ENCODE data around the gene KCNIP4. TPM values are rescaled to one million over a fixed set of nuclear protein-coding genes. Genes with fewer than 3 reads are reported as not detected.
A peak's percentile ranks its signal among the peaks of the same experiment; 100 is the strongest.

KCNIP4 gene
- total and polyA plus RNA-seq, 8 donors = 0.05 TPM; not detected in 7

- no peak for FAIRE-seq
- no peak overlapping the region for H3K4me3 ChIP-seq
- TF ChIP-seq, protein P1, sequence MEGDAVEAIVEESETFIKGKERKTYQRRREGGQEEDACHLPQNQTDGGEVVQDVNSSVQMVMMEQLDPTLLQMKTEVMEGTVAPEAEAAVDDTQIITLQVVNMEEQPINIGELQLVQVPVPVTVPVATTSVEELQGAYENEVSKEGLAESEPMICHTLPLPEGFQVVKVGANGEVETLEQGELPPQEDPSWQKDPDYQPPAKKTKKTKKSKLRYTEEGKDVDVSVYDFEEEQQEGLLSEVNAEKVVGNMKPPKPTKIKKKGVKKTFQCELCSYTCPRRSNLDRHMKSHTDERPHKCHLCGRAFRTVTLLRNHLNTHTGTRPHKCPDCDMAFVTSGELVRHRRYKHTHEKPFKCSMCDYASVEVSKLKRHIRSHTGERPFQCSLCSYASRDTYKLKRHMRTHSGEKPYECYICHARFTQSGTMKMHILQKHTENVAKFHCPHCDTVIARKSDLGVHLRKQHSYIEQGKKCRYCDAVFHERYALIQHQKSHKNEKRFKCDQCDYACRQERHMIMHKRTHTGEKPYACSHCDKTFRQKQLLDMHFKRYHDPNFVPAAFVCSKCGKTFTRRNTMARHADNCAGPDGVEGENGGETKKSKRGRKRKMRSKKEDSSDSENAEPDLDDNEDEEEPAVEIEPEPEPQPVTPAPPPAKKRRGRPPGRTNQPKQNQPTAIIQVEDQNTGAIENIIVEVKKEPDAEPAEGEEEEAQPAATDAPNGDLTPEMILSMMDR (IDR thresholded peaks at IDR 0.05) = no peak
- no peaks in the 10 kb centered on the region for H3K9me3 ChIP-seq
- no peak for ATAC-seq
- intact Hi-C loops (cut with DNase I) = no loop called here
- no peak for DNase-seq
- no peak overlapping the region for H3K27ac ChIP-seq
- H3K4me1 ChIP-seq = no peaks in the 10 kb centered on the region
- WGBS, 2 donors = 42 to 58% methylated on average over 1 of the region's 1 CpG
- H3K27me3 ChIP-seq = no peaks in the 10 kb centered on the region
- H3K36me3 ChIP-seq = no peaks in the 10 kb centered on the region
Observed at GRCh38 chr4:21811565-21811964, 137.0 kb downstream of the KCNIP4 start.

DNA sequence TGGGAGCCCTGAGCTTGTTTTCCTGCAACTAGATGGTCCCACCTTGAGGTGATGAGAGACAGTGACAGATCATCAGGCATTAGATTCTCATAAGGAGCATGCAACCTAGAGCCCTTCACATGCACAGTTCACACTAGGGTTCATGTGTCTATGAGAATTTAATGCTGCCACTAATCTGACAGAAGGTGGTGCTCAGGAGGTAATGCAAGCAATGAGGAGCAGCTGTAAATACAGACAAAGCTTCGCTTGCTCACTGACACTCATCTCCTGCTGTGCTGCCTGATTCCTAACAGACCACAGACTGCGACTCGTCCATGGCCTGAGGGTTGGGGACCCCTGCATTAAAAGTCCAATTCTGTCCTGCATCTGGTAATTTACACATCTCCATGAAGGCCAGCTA is 141.6 kb downstream of the KCNIP4 start:
- ATAC-seq (no peak), DNase-seq (no peak), FAIRE-seq (no peak)
- TF ChIP-seq, protein P1 (IDR thresholded peaks at IDR 0.05) = no peak
- Histone ChIP-seq H3K27ac (no peak overlapping the region), H3K27me3 (no peaks in the 10 kb centered on the region), H3K9me3 (no peaks in the 10 kb centered on the region), H3K4me3 (no peak overlapping the region), H3K4me1 (no peaks in the 10 kb centered on the region), H3K36me3 (no peaks in the 10 kb centered on the region)
- intact Hi-C loops (cut with DNase I) = no loop called here
- 73 to 85% methylated on average over 3 of the region's 3 CpGs for WGBS, 2 donors

DNA sequence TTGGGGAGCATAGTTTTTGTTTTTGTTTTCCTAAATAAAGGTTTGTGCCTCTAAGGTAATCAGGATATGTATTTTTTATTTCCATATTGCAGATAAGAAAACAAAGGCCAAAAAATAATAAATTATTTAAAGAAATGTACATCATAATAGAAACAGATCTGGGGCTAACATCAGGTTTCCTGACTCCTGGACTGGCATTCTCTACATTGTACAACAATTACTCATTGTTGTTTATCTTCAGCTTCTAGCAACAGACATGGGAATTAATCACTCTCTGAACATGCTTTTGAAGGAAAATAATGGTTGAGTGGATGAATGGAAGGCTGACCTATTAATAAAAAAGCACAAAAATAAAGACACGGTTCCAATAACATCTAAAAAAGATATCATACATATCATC is 146.2 kb downstream of the KCNIP4 start:
- intact Hi-C loops (cut with DNase I) = no loop called here
- DNase-seq (no peak), ATAC-seq (peak in 1 of 4 donors; percentile 59), FAIRE-seq (no peak)
- Histone ChIP-seq H3K27ac (no peak overlapping the region), H3K36me3 (no peaks in the 10 kb centered on the region), H3K27me3 (no peaks in the 10 kb centered on the region), H3K9me3 (no peaks in the 10 kb centered on the region), H3K4me3 (no peak overlapping the region), H3K4me1 (no peaks in the 10 kb centered on the region)
- TF ChIP-seq, protein P1 (IDR thresholded peaks at IDR 0.05) = no peak
- 16 to 24% methylated on average over 1 of the region's 1 CpG for WGBS, 2 donors

- Histone ChIP-seq H3K36me3 (no peaks in the 10 kb centered on the region), H3K4me3 (no peak overlapping the region), H3K4me1 (no peaks in the 10 kb centered on the region), H3K27ac (no peak overlapping the region), H3K27me3 (no peaks in the 10 kb centered on the region), H3K9me3 (no peaks in the 10 kb centered on the region)
- DNase-seq (no peak), FAIRE-seq (no peak), ATAC-seq (no peak)
- intact Hi-C loops (cut with DNase I) = no loop called here
- TF ChIP-seq, protein P1 (IDR thresholded peaks at IDR 0.05) = no peak
- WGBS, 2 donors = 87 to 95% methylated on average over 5 of the region's 5 CpGs
Observed at GRCh38 chr4:21801661-21802385, 146.7 kb downstream of the KCNIP4 start.

DNA sequence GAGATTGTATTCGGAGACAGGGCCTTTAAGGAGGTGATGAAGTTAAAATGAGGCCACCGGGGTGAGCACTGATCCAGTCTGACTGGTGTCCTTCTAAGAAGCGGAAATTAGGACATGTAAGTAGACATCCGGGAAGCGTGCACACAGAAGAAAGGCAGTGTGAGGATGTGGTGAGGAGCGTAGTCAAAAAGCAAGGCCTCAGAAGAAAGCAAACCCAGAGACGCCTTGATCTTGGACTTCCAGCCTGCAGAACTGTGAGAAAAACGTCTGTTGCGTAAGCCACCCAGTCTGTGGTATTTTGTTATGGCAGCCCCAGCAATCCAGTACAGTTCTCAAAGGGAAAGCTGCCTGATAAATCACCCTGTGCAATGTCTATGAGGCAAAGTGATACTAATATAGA is 153.5 kb downstream of the KCNIP4 start:
- TF ChIP-seq, protein P1 (IDR thresholded peaks at IDR 0.05) = no peak
- no peaks in the 10 kb centered on the region for H3K36me3 ChIP-seq
- no peaks in the 10 kb centered on the region for H3K27me3 ChIP-seq
- ATAC-seq (no peak), DNase-seq (no peak), FAIRE-seq (no peak)
- WGBS, 2 donors = 79 to 85% methylated on average over 9 of the region's 9 CpGs
- H3K9me3 ChIP-seq = no peaks in the 10 kb centered on the region
- H3K27ac ChIP-seq = no peak overlapping the region
- intact Hi-C loops (cut with DNase I) = no loop called here
- H3K4me3 ChIP-seq = no peak overlapping the region
- no peaks in the 10 kb centered on the region for H3K4me1 ChIP-seq

Data from pancreas (tissue), 10 donors.